ENCODE data around the gene MYO6.

Gene MYO6

GRCh38 chr6:75935473-75935793 lies 186.4 kb downstream of the MYO6 start:
- H3K4me3 ChIP-seq (ENCODE audit: low read depth, low read length): peak overlapping the region; percentile 41
- TF ChIP-seq ZNF398 (tag by site-specific recombination; IDR thresholded peaks at IDR 0.05) (no peak), ZNF394 (tag by site-specific recombination; IDR thresholded peaks at IDR 0.05; ENCODE audit: borderline replicate concordance) (no peak), ZNF791 (tag by site-specific recombination; IDR thresholded peaks at IDR 0.05) (no peak), ZNF366 (tag by site-specific recombination; conservative IDR thresholded peaks at IDR 0.05) (no peak)
- H3K27ac ChIP-seq (ENCODE audit: extremely low read depth, low read depth, low read length): no peak overlapping the region
- no peaks in the 10 kb centered on the region for H3K9me3 ChIP-seq (ENCODE audit: control insufficient read depth, insufficient read depth, low read depth, low read length)
- ChIA-PET CTCF (interaction anchor here (0.5 to 8.6 kb wide), 30 partner anchors 8 to 1521 kb away, joined by 3 to 99 read pairs (median 4); no protein-coding TSS in a partner anchor), POLR2A (no interaction called here)
- H3K4me1 ChIP-seq (ENCODE audit: control insufficient read depth, insufficient read depth, low read length): no peaks in the 10 kb centered on the region
- H3K36me3 ChIP-seq (ENCODE audit: control insufficient read depth in 2 of 2, insufficient read depth in 1 of 2, low read length in 2 of 2): no peaks in the 10 kb centered on the region

GRCh38 chr6:75936682-75937081 lies 187.6 kb downstream of the MYO6 start:
- Histone ChIP-seq H3K4me3 (ENCODE audit: low read depth, low read length) (no peak overlapping the region), H3K9me3 (ENCODE audit: control insufficient read depth, insufficient read depth, low read depth, low read length) (no peaks in the 10 kb centered on the region), H3K4me1 (ENCODE audit: control insufficient read depth, insufficient read depth, low read length) (no peaks in the 10 kb centered on the region), H3K27ac (ENCODE audit: extremely low read depth, low read depth, low read length) (no peak overlapping the region), H3K36me3 (ENCODE audit: control insufficient read depth in 2 of 2, insufficient read depth in 1 of 2, low read length in 2 of 2) (no peaks in the 10 kb centered on the region)
- POLR2A ChIA-PET: interaction anchor here (1.0 kb wide), 1 partner anchor 10 kb away, joined by 3 read pairs; no protein-coding TSS in a partner anchor
- CTCF ChIA-PET: interaction anchor here (0.6 to 8.6 kb wide), 8 partner anchors 9 to 415 kb away, joined by 3 to 99 read pairs (median 3); no protein-coding TSS in a partner anchor
- TF ChIP-seq ZBTB7A (tag by site-specific recombination; IDR thresholded peaks at IDR 0.05; ENCODE audit: low read depth) (no peak), SP3 (tag by site-specific recombination; IDR thresholded peaks at IDR 0.05) (no peak), ZNF600 (tag by site-specific recombination; IDR thresholded peaks at IDR 0.05) (no peak), SCRT1 (tag by site-specific recombination; IDR thresholded peaks at IDR 0.05; ENCODE audit: borderline replicate concordance) (no peak), ZNF645 (tag by site-specific recombination; IDR thresholded peaks at IDR 0.05) (no peak), ZNF639 (tag by site-specific recombination; IDR thresholded peaks at IDR 0.05) (no peak), ZNF518A (tag by site-specific recombination; conservative IDR thresholded peaks at IDR 0.05; ENCODE audit: low read depth) (no peak), HIC1 (tag by site-specific recombination; IDR thresholded peaks at IDR 0.05) (no peak), ZNF426 (tag by site-specific recombination; IDR thresholded peaks at IDR 0.05) (no peak), MYNN (tag by site-specific recombination; IDR thresholded peaks at IDR 0.05; ENCODE audit: borderline replicate concordance) (no peak), ZNF280D (tag by site-specific recombination; IDR thresholded peaks at IDR 0.05) (no peak)
- TF ChIP-seq, protein P1, sequence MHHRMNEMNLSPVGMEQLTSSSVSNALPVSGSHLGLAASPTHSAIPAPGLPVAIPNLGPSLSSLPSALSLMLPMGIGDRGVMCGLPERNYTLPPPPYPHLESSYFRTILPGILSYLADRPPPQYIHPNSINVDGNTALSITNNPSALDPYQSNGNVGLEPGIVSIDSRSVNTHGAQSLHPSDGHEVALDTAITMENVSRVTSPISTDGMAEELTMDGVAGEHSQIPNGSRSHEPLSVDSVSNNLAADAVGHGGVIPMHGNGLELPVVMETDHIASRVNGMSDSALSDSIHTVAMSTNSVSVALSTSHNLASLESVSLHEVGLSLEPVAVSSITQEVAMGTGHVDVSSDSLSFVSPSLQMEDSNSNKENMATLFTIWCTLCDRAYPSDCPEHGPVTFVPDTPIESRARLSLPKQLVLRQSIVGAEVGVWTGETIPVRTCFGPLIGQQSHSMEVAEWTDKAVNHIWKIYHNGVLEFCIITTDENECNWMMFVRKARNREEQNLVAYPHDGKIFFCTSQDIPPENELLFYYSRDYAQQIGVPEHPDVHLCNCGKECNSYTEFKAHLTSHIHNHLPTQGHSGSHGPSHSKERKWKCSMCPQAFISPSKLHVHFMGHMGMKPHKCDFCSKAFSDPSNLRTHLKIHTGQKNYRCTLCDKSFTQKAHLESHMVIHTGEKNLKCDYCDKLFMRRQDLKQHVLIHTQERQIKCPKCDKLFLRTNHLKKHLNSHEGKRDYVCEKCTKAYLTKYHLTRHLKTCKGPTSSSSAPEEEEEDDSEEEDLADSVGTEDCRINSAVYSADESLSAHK (tag by site-specific recombination; IDR thresholded peaks at IDR 0.05): no peak
